Measurements from ENCODE around the gene PLK5.
"Not testable (repeated sequence)": the region's sequence is repeated elsewhere in the genome, so short reads cannot be mapped to it uniquely, and the experiment has no call there.

The PLK5 gene

DNA sequence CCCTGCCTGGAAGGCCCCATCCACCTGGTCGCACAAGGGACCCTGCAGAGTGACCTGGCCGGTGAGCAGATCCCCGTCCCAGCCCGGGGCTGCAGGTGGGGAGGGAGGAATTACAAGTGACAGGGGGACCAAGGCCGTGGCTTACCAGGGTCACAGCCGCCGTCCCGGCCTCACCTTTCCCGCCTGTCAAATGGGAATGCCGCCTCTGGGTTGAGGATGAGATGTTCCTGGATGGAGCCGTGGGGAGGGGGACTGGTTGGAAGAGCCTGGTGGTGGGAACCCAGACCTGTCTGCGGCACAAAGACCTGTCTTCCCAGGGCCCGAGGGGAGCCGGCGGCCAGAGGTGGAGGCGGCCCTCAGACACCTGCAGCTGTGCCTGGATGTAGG lies 5.5 kb downstream of the PLK5 start:
- no peak overlapping the region for H3K4me3 ChIP-seq (ENCODE audit: low read depth, low read length)
- DNase-seq (ENCODE audit: low read depth): no peak
- TF ChIP-seq, protein P1, sequence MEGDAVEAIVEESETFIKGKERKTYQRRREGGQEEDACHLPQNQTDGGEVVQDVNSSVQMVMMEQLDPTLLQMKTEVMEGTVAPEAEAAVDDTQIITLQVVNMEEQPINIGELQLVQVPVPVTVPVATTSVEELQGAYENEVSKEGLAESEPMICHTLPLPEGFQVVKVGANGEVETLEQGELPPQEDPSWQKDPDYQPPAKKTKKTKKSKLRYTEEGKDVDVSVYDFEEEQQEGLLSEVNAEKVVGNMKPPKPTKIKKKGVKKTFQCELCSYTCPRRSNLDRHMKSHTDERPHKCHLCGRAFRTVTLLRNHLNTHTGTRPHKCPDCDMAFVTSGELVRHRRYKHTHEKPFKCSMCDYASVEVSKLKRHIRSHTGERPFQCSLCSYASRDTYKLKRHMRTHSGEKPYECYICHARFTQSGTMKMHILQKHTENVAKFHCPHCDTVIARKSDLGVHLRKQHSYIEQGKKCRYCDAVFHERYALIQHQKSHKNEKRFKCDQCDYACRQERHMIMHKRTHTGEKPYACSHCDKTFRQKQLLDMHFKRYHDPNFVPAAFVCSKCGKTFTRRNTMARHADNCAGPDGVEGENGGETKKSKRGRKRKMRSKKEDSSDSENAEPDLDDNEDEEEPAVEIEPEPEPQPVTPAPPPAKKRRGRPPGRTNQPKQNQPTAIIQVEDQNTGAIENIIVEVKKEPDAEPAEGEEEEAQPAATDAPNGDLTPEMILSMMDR (IDR thresholded peaks at IDR 0.05; ENCODE audit: control insufficient read depth, extremely low read depth, insufficient read depth): no peak

DNA sequence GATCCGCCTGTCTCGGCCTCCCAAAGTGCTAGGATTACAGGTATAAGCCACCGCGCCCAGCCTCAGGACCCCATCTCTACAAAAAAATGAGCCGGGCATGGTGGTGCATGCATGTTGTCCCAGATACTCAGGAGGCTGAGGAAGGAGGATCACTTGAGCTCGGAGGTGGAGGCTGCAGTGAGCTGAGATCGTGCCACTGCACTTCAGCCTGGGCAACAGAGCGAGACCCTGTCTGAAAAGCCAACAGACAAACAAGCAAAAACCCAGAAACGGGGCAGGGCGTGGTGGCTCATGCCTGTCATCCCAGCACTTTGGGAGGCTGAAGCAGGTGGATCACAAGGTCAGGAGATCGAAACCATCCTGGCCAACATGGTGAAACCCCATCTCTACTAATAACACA lies 7.0 kb downstream of the PLK5 start:
- H3K4me3 ChIP-seq (ENCODE audit: low read depth, low read length): not testable (repeated sequence)

DNA sequence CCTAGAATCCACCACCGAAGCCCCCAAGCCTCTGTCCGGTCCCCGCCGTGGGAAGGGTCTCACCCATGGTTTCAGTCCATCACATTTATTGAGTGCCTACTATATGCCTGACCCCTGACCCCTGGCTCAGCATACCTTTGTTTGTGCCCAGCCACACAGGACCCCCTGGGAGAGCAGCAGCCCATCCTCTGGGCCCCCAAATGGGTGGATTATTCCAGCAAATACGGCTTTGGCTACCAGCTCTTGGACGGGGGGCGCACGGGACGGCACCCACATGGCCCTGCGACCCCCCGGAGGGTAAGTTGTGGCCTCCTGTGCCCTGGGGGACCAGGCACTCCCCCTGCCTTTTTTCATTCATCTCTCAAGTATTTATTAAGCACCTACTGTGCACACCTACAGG lies 7.7 kb downstream of the PLK5 start:
- DNase-seq (ENCODE audit: low read depth): no peak
- TF ChIP-seq, protein P1 (IDR thresholded peaks at IDR 0.05; ENCODE audit: control insufficient read depth, extremely low read depth, insufficient read depth): no peak
- H3K4me3 ChIP-seq (ENCODE audit: low read depth, low read length): no peak overlapping the region

More for the DNA sequence above, 7.0 kb downstream of the PLK5 start:
- not testable (repeated sequence) for DNase-seq (ENCODE audit: low read depth)

DNA sequence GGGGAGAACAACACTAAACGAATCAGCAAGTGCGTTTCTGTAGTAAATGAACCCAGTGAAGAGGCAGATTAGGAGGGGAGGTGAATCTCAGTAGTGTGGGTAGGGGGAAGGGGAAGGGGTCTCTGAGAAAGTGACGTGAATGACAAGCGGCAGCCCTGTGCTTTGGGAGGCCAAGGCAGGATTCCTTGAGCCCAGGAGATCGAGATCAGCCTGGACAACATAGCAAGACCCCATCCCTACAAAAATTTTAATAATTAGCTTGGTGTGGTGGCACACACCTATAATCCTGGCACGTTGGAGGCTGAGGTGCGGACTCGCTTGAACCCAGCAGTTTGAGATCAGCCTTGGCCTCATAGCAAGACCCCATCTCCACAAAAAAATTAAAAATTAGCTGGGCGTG lies 8.1 kb downstream of the PLK5 start:
- DNase-seq (ENCODE audit: low read depth): no peak
- no peak overlapping the region for H3K4me3 ChIP-seq (ENCODE audit: low read depth, low read length)
- TF ChIP-seq, protein P1 (IDR thresholded peaks at IDR 0.05; ENCODE audit: control insufficient read depth, extremely low read depth, insufficient read depth): no peak

DNA sequence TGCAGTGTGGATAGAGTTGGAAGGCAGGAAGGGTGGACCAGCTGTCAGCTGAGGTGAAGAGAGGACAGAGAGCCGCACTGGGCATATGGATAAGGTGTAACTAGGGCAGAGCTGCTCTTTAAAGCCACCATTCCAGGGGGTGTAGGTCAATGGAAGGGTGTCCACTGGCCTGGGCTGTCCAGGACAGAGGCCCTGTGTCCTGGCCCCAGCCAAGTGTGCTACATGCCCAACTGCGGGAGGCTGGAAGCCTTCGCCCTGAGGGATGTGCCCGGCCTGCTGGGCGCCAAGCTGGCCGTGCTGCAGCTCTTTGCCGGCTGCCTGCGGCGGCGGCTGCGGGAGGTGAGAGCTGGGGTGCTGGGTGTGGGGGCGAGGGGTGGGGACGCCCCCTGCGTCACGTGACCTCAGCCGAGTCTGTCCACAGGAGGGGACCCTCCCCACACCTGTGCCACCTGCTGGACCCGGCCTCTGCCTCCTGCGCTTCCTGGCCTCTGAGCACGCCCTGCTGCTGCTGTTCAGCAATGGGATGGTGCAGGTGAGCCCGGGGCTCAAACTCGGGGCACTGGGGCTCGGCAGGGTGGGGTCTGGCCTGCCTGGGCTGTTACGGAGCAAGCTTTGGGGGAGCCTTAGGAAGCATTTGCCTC lies 9.8 kb downstream of the PLK5 start:
- no peak overlapping the region for H3K4me3 ChIP-seq (ENCODE audit: low read depth, low read length)

DNA sequence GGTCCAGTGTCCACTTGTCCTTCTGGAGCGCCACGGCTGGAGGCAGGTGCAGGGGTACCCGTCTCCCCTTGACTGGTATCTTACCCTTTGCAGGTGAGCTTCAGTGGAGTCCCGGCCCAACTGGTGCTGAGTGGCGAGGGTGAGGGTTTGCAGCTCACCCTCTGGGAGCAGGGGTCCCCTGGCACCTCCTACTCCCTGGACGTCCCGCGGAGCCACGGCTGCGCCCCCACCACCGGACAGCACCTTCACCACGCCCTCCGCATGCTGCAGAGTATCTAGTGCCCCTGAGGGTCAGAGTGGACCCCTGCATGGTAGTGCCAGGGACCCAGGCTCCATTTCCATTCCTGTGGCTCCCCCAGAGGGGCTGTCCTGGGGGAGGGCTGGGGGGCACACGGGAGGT lies 11.1 kb downstream of the PLK5 start:
- no peak overlapping the region for H3K4me3 ChIP-seq (ENCODE audit: low read depth, low read length)
- no peak for DNase-seq (ENCODE audit: low read depth)
- TF ChIP-seq, protein P1 (IDR thresholded peaks at IDR 0.05; ENCODE audit: control insufficient read depth, extremely low read depth, insufficient read depth): no peak

More for the DNA sequence above, 9.8 kb downstream of the PLK5 start:
- TF ChIP-seq, protein P1 (IDR thresholded peaks at IDR 0.05; ENCODE audit: control insufficient read depth, extremely low read depth, insufficient read depth): no peak
- no peak for DNase-seq (ENCODE audit: low read depth)

DNA sequence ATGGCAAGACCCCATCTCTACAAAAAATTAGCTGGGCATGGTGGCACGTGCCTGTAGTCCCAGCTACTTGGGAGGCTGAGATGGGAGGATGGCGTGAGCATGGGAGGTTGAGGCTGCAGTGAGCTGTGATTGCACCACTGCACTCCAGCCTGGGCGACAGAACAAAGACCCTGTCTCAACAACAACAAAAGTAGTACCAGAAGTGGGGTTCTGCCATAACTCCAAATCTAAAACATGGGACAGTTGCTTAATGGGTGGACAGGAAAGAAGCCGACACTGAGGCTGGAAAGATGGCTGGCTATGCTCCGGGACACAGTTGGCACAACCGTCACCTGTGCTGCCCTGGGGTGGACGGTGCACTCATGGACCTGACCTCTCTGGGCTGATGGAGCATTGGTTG lies 11.8 kb downstream of the PLK5 start:
- H3K4me3 ChIP-seq (ENCODE audit: low read depth, low read length); DNase-seq (ENCODE audit: low read depth): not testable (repeated sequence)

DNA sequence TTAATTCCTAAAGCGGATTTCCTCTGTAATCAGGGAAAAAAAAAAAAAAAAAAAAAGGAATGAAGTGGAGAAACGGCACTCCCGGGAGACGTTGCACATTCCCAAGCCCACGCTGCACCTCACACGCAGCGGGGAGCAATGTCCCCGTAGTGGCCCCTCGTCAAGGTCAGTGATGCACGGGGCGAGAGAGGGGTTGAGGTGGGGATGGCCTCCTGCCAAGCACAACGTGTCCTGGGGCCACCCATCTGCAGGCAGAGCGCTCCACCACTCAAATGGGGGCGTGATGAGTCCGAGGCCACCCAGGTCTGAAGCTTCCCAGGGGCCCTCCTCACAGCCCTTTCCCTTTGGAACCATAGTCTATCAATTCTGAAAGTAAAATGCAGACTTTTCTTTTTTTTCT lies 15.1 kb downstream of the PLK5 start:
- H3K4me3 ChIP-seq (ENCODE audit: low read depth, low read length): no peak overlapping the region
- no peak for DNase-seq (ENCODE audit: low read depth)
- TF ChIP-seq, protein P1 (IDR thresholded peaks at IDR 0.05; ENCODE audit: control insufficient read depth, extremely low read depth, insufficient read depth): no peak

DNA sequence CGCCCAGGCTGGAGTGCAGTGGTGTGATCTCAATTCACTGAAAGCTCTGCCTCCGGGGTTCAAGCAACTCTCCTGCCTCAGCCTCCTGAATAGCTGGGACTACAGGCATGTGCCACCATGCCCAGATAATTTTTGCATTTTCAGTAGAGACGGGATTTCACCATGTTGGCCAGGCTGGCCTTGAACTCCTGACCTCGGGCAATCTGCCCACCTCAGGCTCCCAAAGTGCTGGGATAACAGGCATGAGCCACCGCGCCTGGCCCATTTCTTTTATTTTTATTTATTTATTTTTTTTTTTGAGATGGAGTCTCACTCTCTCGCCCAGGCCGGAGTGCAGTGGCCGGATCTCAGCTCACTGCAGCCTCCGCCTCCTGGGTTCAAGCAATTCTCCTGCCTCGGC lies 15.9 kb downstream of the PLK5 start:
- DNase-seq (ENCODE audit: low read depth): not testable (repeated sequence)

More for the DNA sequence above, 15.9 kb downstream of the PLK5 start:
- not testable (repeated sequence) for H3K4me3 ChIP-seq (ENCODE audit: low read depth, low read length)
